CD4-positive, alpha-beta memory T cell (primary cell): ENCODE data around the gene TRPM8. TPM values are rescaled to one million over a fixed set of nuclear protein-coding genes. Genes with fewer than 3 reads are reported as not detected.

Experiments used
- CTCF ChIA-PET: fragments of 350-600 bp; sonication (Branson Sonifier 250); formaldehyde crosslinking; loops from one replicate; lab custom pipeline; 2021; ENCODE audit warnings: inconsistent platforms; ENCODE audit not compliant: partially characterized antibody; lab: Charles Lee
- POLR2A ChIA-PET: fragments of 350-600 bp; sonication (Branson Sonifier 250); formaldehyde crosslinking; loops from one replicate; lab custom pipeline; 2021; ENCODE audit not compliant: partially characterized antibody; lab: Charles Lee
- DNase-seq, 5 donors: peaks; one replicate each; pipeline versions ENCODE4 v3.0.0 to v3.0.0-alpha.2; 2020 to 2022; ENCODE audit warnings: mixed read lengths in 1 of 5
- H3K27ac ChIP-seq: one replicate; pipeline ENCODE4 v1.7.0; 2013; ENCODE audit warnings: low read depth, low read length
- H3K27me3 ChIP-seq: 2 replicates; pipeline ENCODE4 v1.7.0; 2013; ENCODE audit warnings: mild to moderate bottlenecking, low read length, moderate library complexity; ENCODE audit not compliant: insufficient read depth
- H3K36me3 ChIP-seq: 2 replicates; pipeline ENCODE4 v1.7.0; 2013; ENCODE audit warnings: mild to moderate bottlenecking, low read length, moderate library complexity; ENCODE audit not compliant: insufficient read depth
- H3K4me1 ChIP-seq: 2 replicates; pipeline ENCODE4 v1.7.0; 2013; ENCODE audit warnings: mild to moderate bottlenecking, low read length, moderate library complexity; ENCODE audit not compliant: insufficient read depth
- H3K4me3 ChIP-seq, 2 donors: one replicate each; pipeline ENCODE4 v1.7.0; 2013; ENCODE audit warnings: low read length in 2 of 2, mild to moderate bottlenecking in 1 of 2
- H3K9me3 ChIP-seq, 2 donors: one replicate each; pipeline ENCODE4 v1.7.0; 2013; ENCODE audit warnings: low read length in 2 of 2, control low read depth in 1 of 2; ENCODE audit not compliant: control insufficient read depth in 1 of 2
- H3K27ac Mint-ChIP-seq, 7 donors: one replicate each; pipeline ENCODE4 v1.8.0; 2020 to 2021; ENCODE audit warnings: mixed read lengths in 7 of 7, mild to moderate bottlenecking in 6 of 7, inconsistent platforms in 3 of 7, moderate library complexity in 3 of 7
- H3K27me3 Mint-ChIP-seq, 2 donors: one replicate each; pipeline ENCODE4 v1.8.0; 2020 to 2021; ENCODE audit warnings: mixed read lengths in 2 of 2
- H3K36me3 Mint-ChIP-seq, 2 donors: one replicate each; pipeline ENCODE4 v1.8.0; 2020 to 2021; ENCODE audit warnings: mixed read lengths in 2 of 2, inconsistent platforms in 1 of 2, mild to moderate bottlenecking in 1 of 2
- H3K4me1 Mint-ChIP-seq, 4 donors: one replicate each; pipeline ENCODE4 v1.8.0; 2020 to 2021; ENCODE audit warnings: mixed read lengths in 4 of 4, mild to moderate bottlenecking in 1 of 4
- H3K4me3 Mint-ChIP-seq, 8 donors: one replicate each; pipeline ENCODE4 v1.8.0; 2020 to 2021; ENCODE audit warnings: mixed read lengths in 8 of 8, mild to moderate bottlenecking in 7 of 8, moderate library complexity in 6 of 8, inconsistent platforms in 3 of 8
- H3K9me3 Mint-ChIP-seq, 8 donors: one replicate each; pipeline ENCODE4 v1.8.0; 2020 to 2021; ENCODE audit warnings: mixed read lengths in 8 of 8, mild to moderate bottlenecking in 5 of 8, inconsistent platforms in 3 of 8, moderate library complexity in 1 of 8
- intact Hi-C: fragments of 100-400 bp; cut with micrococcal nuclease; formaldehyde crosslinking; loops from one replicate; pipeline ENCODE4 v1.15.1; 2023
- polyA plus RNA-seq, 2 donors: library from polyadenylated mRNA; unstranded; fragments of 300-500 nt; fragmentation: Illumina TruSeq; gene quantifications; one replicate each; pipeline ENCODE4 v1.2.3, GENCODE V29; 2021
- total RNA-seq, 2 experiments: library from RNA; stranded (reverse); gene quantifications; one replicate each; pipeline ENCODE4 v1.2.3, GENCODE V29; 2021

TRPM8 gene
- total and polyA plus RNA-seq, 4 experiments from 2014 or later, result not detected

- intact Hi-C loops, result no loop called here
- peaks cover 19 to 25% of the 10 kb centered on the region in 2 donors for H3K27me3 Mint-ChIP-seq
- POLR2A ChIA-PET, result no interaction called here
Measured at GRCh38 chr2:233919938-233920337, 2.8 kb downstream of the TRPM8 start.

DNA sequence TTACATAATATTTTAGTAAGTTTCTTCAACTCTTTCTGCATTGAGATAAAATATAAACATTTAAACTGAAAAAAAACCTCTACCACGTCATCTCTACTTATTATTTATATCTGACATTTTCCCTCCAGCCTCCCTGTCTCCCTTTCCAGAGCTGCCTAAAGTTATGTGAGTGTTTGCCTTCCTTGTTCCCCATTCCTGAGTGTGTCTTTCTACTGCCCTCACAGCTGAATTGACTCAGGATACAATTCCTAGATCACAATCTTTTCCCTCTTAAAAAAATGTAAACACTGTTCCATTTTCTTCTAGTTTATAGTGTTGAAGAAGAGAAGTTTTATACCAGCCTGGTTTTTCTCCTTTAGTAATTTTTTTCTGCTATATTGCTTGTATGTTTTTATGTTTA is 5.3 kb downstream of the TRPM8 start:
- peaks cover 10 to 20% of the 10 kb centered on the region in 2 donors for H3K27me3 Mint-ChIP-seq
- CTCF ChIA-PET, result no interaction called here
- no peaks in the 10 kb centered on the region for H3K9me3 ChIP-seq

More at GRCh38 chr2:233919938-233920337, 2.8 kb downstream of the TRPM8 start:
- Histone ChIP-seq H3K4me1 (no peaks in the 10 kb centered on the region), H3K4me3 (no peak overlapping the region), H3K27ac (no peak overlapping the region), H3K27me3 (peaks cover 3% of the 10 kb centered on the region), H3K9me3 (no peaks in the 10 kb centered on the region), H3K36me3 (no peaks in the 10 kb centered on the region)
- DNase-seq, result no peak
- H3K4me1 Mint-ChIP-seq, result peaks cover 0 to 6% (median 2%) of the 10 kb centered on the region in 4 donors
- peak overlapping the region in 1 of 7 donors; percentile 39 for H3K27ac Mint-ChIP-seq
- CTCF ChIA-PET, result no interaction called here
- H3K4me3 Mint-ChIP-seq, result no peak overlapping the region
- H3K36me3 Mint-ChIP-seq, result no peaks in the 10 kb centered on the region
- H3K9me3 Mint-ChIP-seq, result no peaks in the 10 kb centered on the region

GRCh38 chr2:233925402-233925801 is 8.2 kb downstream of the TRPM8 start:
- intact Hi-C loops, result no loop called here
- Histone ChIP-seq H3K27ac (no peak overlapping the region), H3K27me3 (no peaks in the 10 kb centered on the region), H3K9me3 (no peaks in the 10 kb centered on the region), H3K36me3 (no peaks in the 10 kb centered on the region), H3K4me3 (no peak overlapping the region), H3K4me1 (no peaks in the 10 kb centered on the region)
- H3K27ac Mint-ChIP-seq, result no peak overlapping the region
- H3K9me3 Mint-ChIP-seq, result no peaks in the 10 kb centered on the region
- ChIA-PET CTCF (interaction anchor here (1.2 kb wide), 1 partner anchor 620 kb away, joined by 3 read pairs; no protein-coding TSS in a partner anchor), POLR2A (no interaction called here)
- H3K4me3 Mint-ChIP-seq, result no peak overlapping the region
- DNase-seq, result no peak
- no peaks in the 10 kb centered on the region for H3K36me3 Mint-ChIP-seq
- peaks cover 0 to 2% (median under 1%) of the 10 kb centered on the region in 4 donors for H3K4me1 Mint-ChIP-seq
- peaks cover 15 to 24% of the 10 kb centered on the region in 2 donors for H3K27me3 Mint-ChIP-seq

More for the DNA sequence above, 5.3 kb downstream of the TRPM8 start:
- Mint-ChIP-seq H3K4me3 (no peak overlapping the region), H3K27ac (no peak overlapping the region), H3K9me3 (no peaks in the 10 kb centered on the region), H3K36me3 (no peaks in the 10 kb centered on the region), H3K4me1 (peaks cover 0 to 6% (median 2%) of the 10 kb centered on the region in 4 donors)
- no peaks in the 10 kb centered on the region for H3K36me3 ChIP-seq
- no peak overlapping the region for H3K27ac ChIP-seq
- POLR2A ChIA-PET, result no interaction called here
- intact Hi-C loops, result no loop called here
- DNase-seq, result no peak
- H3K4me1 ChIP-seq, result no peaks in the 10 kb centered on the region
- no peak overlapping the region for H3K4me3 ChIP-seq
- no peaks in the 10 kb centered on the region for H3K27me3 ChIP-seq

DNA sequence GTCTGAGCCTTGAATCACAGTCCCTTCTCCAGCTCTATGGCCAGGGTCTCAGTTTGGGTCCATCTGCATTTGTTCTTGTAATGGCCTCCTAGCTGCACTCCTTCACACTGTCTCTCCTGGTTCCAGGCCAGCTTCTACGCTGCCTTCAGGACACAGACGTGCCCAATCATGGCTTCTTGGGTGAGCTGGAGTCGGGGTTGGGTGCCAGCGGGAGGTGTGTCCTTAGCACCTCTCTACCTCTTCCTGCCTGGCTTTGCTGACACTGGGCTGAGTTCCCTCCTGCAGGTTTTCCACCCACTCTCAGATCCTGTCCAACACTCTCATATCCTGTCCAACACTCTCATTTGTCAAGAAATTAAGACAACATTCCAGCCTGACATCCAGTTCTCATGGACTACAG is 9.6 kb downstream of the TRPM8 start:
- intact Hi-C loops, result no loop called here
- Mint-ChIP-seq H3K27ac (no peak overlapping the region), H3K36me3 (no peaks in the 10 kb centered on the region), H3K27me3 (peaks cover 18 to 35% of the 10 kb centered on the region in 2 donors), H3K9me3 (no peaks in the 10 kb centered on the region), H3K4me3 (no peak overlapping the region), H3K4me1 (peaks cover 0 to 2% (median under 1%) of the 10 kb centered on the region in 4 donors)
- no peaks in the 10 kb centered on the region for H3K36me3 ChIP-seq
- no peaks in the 10 kb centered on the region for H3K4me1 ChIP-seq
- no peaks in the 10 kb centered on the region for H3K27me3 ChIP-seq
- no peak overlapping the region for H3K4me3 ChIP-seq
- no peaks in the 10 kb centered on the region for H3K9me3 ChIP-seq
- ChIA-PET POLR2A (no interaction called here), CTCF (no interaction called here)
- H3K27ac ChIP-seq, result no peak overlapping the region
- DNase-seq, result no peak

DNA sequence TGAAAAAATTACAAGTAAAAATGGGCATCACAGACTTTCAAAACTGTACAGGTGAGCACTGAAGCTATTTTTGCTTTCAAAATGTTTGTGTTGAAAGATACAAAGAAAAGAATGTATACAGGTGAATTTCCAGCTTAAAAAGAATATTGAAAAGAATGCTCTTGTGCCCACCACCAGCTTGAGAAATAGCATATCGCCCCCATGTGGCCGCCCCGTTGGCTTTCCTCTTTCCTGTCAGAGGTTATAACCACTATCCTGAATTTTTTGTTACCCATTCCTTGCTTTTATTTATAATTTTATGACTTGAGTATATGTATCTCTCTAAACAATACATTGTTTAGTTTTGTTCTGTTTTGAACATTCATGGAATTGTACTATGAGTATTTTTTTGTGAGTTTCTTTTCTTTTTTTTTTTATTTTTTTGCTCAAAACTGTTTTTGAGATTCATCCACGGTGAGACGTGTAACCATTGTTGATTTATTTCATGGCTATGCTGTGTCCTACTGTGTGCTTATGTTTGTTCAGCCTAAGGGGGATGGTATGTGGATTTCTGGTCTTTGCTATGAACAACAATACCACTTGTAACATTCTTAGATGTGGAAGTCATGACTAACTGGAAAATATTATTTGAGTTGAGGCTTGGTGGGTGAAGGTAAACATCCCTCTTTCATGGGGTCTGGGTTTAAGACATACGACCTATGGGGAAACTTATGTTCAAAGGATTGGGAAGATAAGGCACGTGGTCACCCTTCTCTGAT is 11.6 kb downstream of the TRPM8 start:
- no peak overlapping the region for H3K4me3 Mint-ChIP-seq
- no peak overlapping the region for H3K4me3 ChIP-seq
- ChIA-PET CTCF (interaction anchor here (0.7 kb wide), 1 partner anchor 55 kb away, joined by 4 read pairs; no protein-coding TSS in a partner anchor), POLR2A (no interaction called here)
- no peaks in the 10 kb centered on the region for H3K27me3 ChIP-seq
- H3K27ac Mint-ChIP-seq, result no peak overlapping the region
- H3K4me1 Mint-ChIP-seq, result peaks cover 0 to 2% (median under 1%) of the 10 kb centered on the region in 4 donors
- H3K27ac ChIP-seq, result no peak overlapping the region
- H3K9me3 ChIP-seq, result no peaks in the 10 kb centered on the region
- H3K9me3 Mint-ChIP-seq, result no peaks in the 10 kb centered on the region
- DNase-seq, result no peak
- no peaks in the 10 kb centered on the region for H3K4me1 ChIP-seq
- H3K27me3 Mint-ChIP-seq, result peaks cover 26 to 47% of the 10 kb centered on the region in 2 donors
- no peaks in the 10 kb centered on the region for H3K36me3 ChIP-seq
- no peaks in the 10 kb centered on the region for H3K36me3 Mint-ChIP-seq
- intact Hi-C loops, result no loop called here

GRCh38 chr2:233929352-233930022 is 12.3 kb downstream of the TRPM8 start:
- H3K27me3 Mint-ChIP-seq, result peaks cover 23 to 44% of the 10 kb centered on the region in 2 donors
- H3K36me3 Mint-ChIP-seq, result no peaks in the 10 kb centered on the region
- Histone ChIP-seq H3K27me3 (no peaks in the 10 kb centered on the region), H3K4me1 (no peaks in the 10 kb centered on the region), H3K27ac (no peak overlapping the region), H3K36me3 (no peaks in the 10 kb centered on the region), H3K9me3 (no peaks in the 10 kb centered on the region), H3K4me3 (no peak overlapping the region)
- ChIA-PET POLR2A (no interaction called here), CTCF (no interaction called here)
- DNase-seq, result no peak
- intact Hi-C loops, result no loop called here
- no peak overlapping the region for H3K27ac Mint-ChIP-seq
- H3K4me1 Mint-ChIP-seq, result peaks cover 0 to 2% (median under 1%) of the 10 kb centered on the region in 4 donors
- H3K9me3 Mint-ChIP-seq, result no peaks in the 10 kb centered on the region
- H3K4me3 Mint-ChIP-seq, result no peak overlapping the region

- Mint-ChIP-seq H3K4me3 (no peak overlapping the region), H3K36me3 (no peaks in the 10 kb centered on the region), H3K4me1 (peaks cover 6 to 10% (median 8%) of the 10 kb centered on the region in 4 donors), H3K27me3 (peaks cover 28 to 47% of the 10 kb centered on the region in 2 donors), H3K9me3 (peaks cover 0 to 1% (median 0%) of the 10 kb centered on the region in 8 donors), H3K27ac (no peak overlapping the region)
- Histone ChIP-seq H3K4me3 (no peak overlapping the region), H3K27me3 (no peaks in the 10 kb centered on the region), H3K36me3 (no peaks in the 10 kb centered on the region), H3K27ac (no peak overlapping the region), H3K4me1 (no peaks in the 10 kb centered on the region), H3K9me3 (no peaks in the 10 kb centered on the region)
- DNase-seq, result no peak
- POLR2A ChIA-PET, result no interaction called here
- CTCF ChIA-PET, result no interaction called here
- intact Hi-C loops, result no loop called here
Measured at GRCh38 chr2:233934524-233934923, 17.4 kb downstream of the TRPM8 start.
